K562 (cell line): ENCODE results near the gene CGGBP1. TPM values are rescaled to one million over a fixed set of nuclear protein-coding genes. Genes with fewer than 3 reads are reported as not detected.

Experiments used
- ATAC-seq: fragments of 200-7000 bp; cut with Tn5 transposase; 3 replicates; pipeline ENCODE4 v1.9.1; 2020; ENCODE audit warnings: moderate library complexity
- BruUV-seq: library from RNA; stranded (reverse); fragments of 400-500 nt; replicated peaks from 2 replicates; lab custom pipeline; 2021; lab: Mats Ljungman, UMichigan
- CTCF ChIA-PET: fragments of 300-600 bp; formaldehyde crosslinking; extraction: SDS; loops from one replicate; lab custom pipeline; 2021; ENCODE audit warnings: low intra/inter-chr PET ratio; lab: Yijun Ruan, JAX
- POLR2A ChIA-PET: fragments of 300-600, 350-650 bp; sonication (Branson Sonifier 250); formaldehyde crosslinking; extraction: SDS; loops from one replicate; lab custom pipeline; 2021; ENCODE audit warnings: antibody characterized with exemption, inconsistent platforms; lab: Yijun Ruan, JAX
- DNase-seq, 4 experiments: peaks; one replicate each; pipeline versions ENCODE4 v3.0.0 to v3.0.0-alpha.2; 2011 to 2018; ENCODE audit warnings: low spot score in 3 of 4, mixed read lengths in 3 of 4; ENCODE audit errors: extremely low read depth in 1 of 4
- FAIRE-seq: peaks from 2 replicates; lab custom pipeline; 2011; peaks lifted over from hg19 to GRCh38; lab: Jason Lieb, UNC
- H2AFZ ChIP-seq: 2 replicates; pipeline ENCODE4 v1.6.0; 2011; ENCODE audit warnings: low read depth, low read length, control low read depth, inconsistent platforms
- H3K27ac ChIP-seq: fragments of 200-600 bp; 3 replicates; pipeline ENCODE4 v1.8.0; 2011; ENCODE audit warnings: low read depth, mild to moderate bottlenecking, control low read depth, inconsistent platforms, low read length, moderate library complexity, mixed read lengths; ENCODE audit errors: extremely low read depth
- H3K27me3 ChIP-seq, 2 experiments: fragments of 300-600 bp in 1 of 2; 2 replicates in 1 of 2; 3 replicates in 1 of 2; pipeline versions ENCODE4 v1.6.0 to v1.8.0; 2011; ENCODE audit warnings: inconsistent platforms in 2 of 2, low read length in 2 of 2, mild to moderate bottlenecking in 1 of 2, mixed read lengths in 1 of 2, moderate library complexity in 1 of 2; ENCODE audit not compliant: control insufficient read depth in 2 of 2, insufficient read depth in 2 of 2
- H3K36me3 ChIP-seq: fragments of 300-600 bp; 3 replicates; pipeline ENCODE4 v1.8.0; 2011; ENCODE audit warnings: mild to moderate bottlenecking, low read length, inconsistent platforms; ENCODE audit not compliant: control insufficient read depth, insufficient read depth
- H3K4me1 ChIP-seq, 2 experiments: fragments of 200-600 bp in 1 of 2; replicated peaks in 1 of 2; 2 replicates in 1 of 2; 3 replicates in 1 of 2; pipeline versions ENCODE4 v1.5.1 to v1.8.0; 2011; ENCODE audit warnings: inconsistent platforms in 2 of 2, low read length in 2 of 2, mild to moderate bottlenecking in 1 of 2, mixed read lengths in 1 of 2, moderate library complexity in 1 of 2; ENCODE audit not compliant: control insufficient read depth in 2 of 2, insufficient read depth in 2 of 2
- H3K4me2 ChIP-seq: 2 replicates; pipeline ENCODE4 v1.6.1; 2011; ENCODE audit warnings: low read length, control low read depth, inconsistent platforms, mixed read lengths; ENCODE audit not compliant: insufficient read depth
- H3K4me3 ChIP-seq: fragments of 200-600 bp; sonication (generic), shearing (Covaris generic); 2 replicates; pipeline ENCODE4 v1.5.1; 2016; ENCODE audit warnings: control low read depth, inconsistent platforms
- H3K79me2 ChIP-seq: fragments of 200-600 bp; 3 replicates; pipeline ENCODE4 v1.8.0; 2011; ENCODE audit warnings: low read length, inconsistent platforms; ENCODE audit not compliant: control insufficient read depth, insufficient read depth
- H3K9ac ChIP-seq, 2 experiments: 2 replicates each; pipeline versions ENCODE4 v1.6.0 to v1.6.1; 2011; ENCODE audit warnings: low read depth in 2 of 2, low read length in 2 of 2, control low read depth in 1 of 2, inconsistent platforms in 1 of 2, mild to moderate bottlenecking in 1 of 2, mixed read lengths in 1 of 2; ENCODE audit not compliant: insufficient read depth in 1 of 2
- H3K9me1 ChIP-seq: one replicate; pipeline ENCODE4 v1.6.0; 2011; ENCODE audit warnings: inconsistent platforms, mild to moderate bottlenecking, low read length, moderate library complexity; ENCODE audit not compliant: control insufficient read depth, insufficient read depth
- H3K9me3 ChIP-seq: replicated peaks from 2 replicates; pipeline ENCODE4 v1.5.1; 2011; ENCODE audit warnings: low read depth, low read length, inconsistent platforms; ENCODE audit not compliant: control insufficient read depth, insufficient read depth
- H4K20me1 ChIP-seq: replicated peaks from 2 replicates; pipeline ENCODE4 v1.6.1; 2011; ENCODE audit warnings: low read length, inconsistent platforms, mixed read lengths; ENCODE audit not compliant: control insufficient read depth, insufficient read depth
- ARID3A ChIP-seq: IDR thresholded peaks from 2 replicates; pipeline ENCODE4 v1.6.1; 2012; ENCODE audit warnings: low read depth, low read length, improper control_type of control experiment, borderline replicate concordance
- BACH1 ChIP-seq: fragments of 200-800 bp; sonication (Bioruptor generic); IDR thresholded peaks from 2 replicates; pipeline ENCODE4 v1.6.1; 2016; ENCODE audit warnings: missing genetic modification characterization, missing compliant biosample characterization
- CBX3 ChIP-seq, 2 experiments: IDR thresholded peaks; 1 replicate in 1 of 2; 2 replicates in 1 of 2; pipeline ENCODE4 v1.6.1; 2012; ENCODE audit warnings: inconsistent platforms in 2 of 2, low read length in 2 of 2, borderline replicate concordance in 1 of 2, control low read depth in 1 of 2
- EP300 ChIP-seq: IDR thresholded peaks from 2 replicates; pipeline ENCODE4 v1.6.1; 2012; ENCODE audit warnings: low read length, improper control_type of control experiment
- ESRRA ChIP-seq: fragments of 450-650 bp; IDR thresholded peaks from 2 replicates; pipeline ENCODE4 v1.6.1; 2014; ENCODE audit warnings: low read depth, mild to moderate bottlenecking, moderate library complexity, borderline replicate concordance
- FOXA1 ChIP-seq: fragments of 450-650 bp; IDR thresholded peaks from 2 replicates; pipeline ENCODE4 v1.6.1; 2016; ENCODE audit warnings: mild to moderate bottlenecking, borderline replicate concordance
- GABPA ChIP-seq: fragments of 200-800 bp; sonication (Bioruptor generic); conservative IDR thresholded peaks from 2 replicates; pipeline ENCODE4 v1.6.1; 2016; ENCODE audit warnings: low read depth, missing genetic modification characterization, missing compliant biosample characterization
- HDGF ChIP-seq: fragments of 450-650 bp; IDR thresholded peaks from 2 replicates; pipeline ENCODE4 v1.6.1; 2016
- KDM5B ChIP-seq: fragments of 200-600 bp; sonication (generic); IDR thresholded peaks from 2 replicates; pipeline ENCODE4 v1.6.1; 2012; ENCODE audit warnings: low read depth, mild to moderate bottlenecking, moderate library complexity, low read length, control low read depth, inconsistent platforms; ENCODE audit not compliant: insufficient replicate concordance
- RBM34 ChIP-seq: fragments of 200-400 bp; formaldehyde crosslinking; IDR thresholded peaks from 2 replicates; pipeline ENCODE4 v1.6.1; 2018; ENCODE audit warnings: low read length, borderline replicate concordance; ENCODE audit not compliant: insufficient read depth
- TAL1 ChIP-seq: fragments of 450-650 bp; IDR thresholded peaks from 2 replicates; pipeline ENCODE4 v1.6.1; 2016; ENCODE audit warnings: mild to moderate bottlenecking
- TEAD4 ChIP-seq, 2 experiments: sonication (generic) in 1 of 2; formaldehyde crosslinking in 1 of 2; IDR thresholded peaks; 2 replicates each; pipeline versions ENCODE4 v1.6.1 to v1.8.0; 2012 to 2022; ENCODE audit warnings: borderline replicate concordance in 1 of 2, inconsistent platforms in 1 of 2, low read length in 1 of 2, mild to moderate bottlenecking in 1 of 2, missing genetic modification reagents in 1 of 2
- XRCC4 ChIP-seq: IDR thresholded peaks from one replicate; pipeline ENCODE4 v1.6.1; 2011; ENCODE audit not compliant: insufficient read depth, insufficient read length; ENCODE audit errors: extremely low read depth
- XRCC5 ChIP-seq: fragments of 200-400 bp; formaldehyde crosslinking; IDR thresholded peaks from 2 replicates; pipeline ENCODE4 v1.6.1; 2017; ENCODE audit warnings: low read depth, mild to moderate bottlenecking, low read length
- ZC3H8 ChIP-seq: fragments of 450-650 bp; IDR thresholded peaks from 2 replicates; pipeline ENCODE4 v1.6.1; 2017
- ZNF143 ChIP-seq: sonication (generic); formaldehyde crosslinking; IDR thresholded peaks from 2 replicates; pipeline ENCODE4 v1.9.0; 2022; ENCODE audit warnings: mild to moderate bottlenecking, missing genetic modification reagents
- ZNF644 ChIP-seq: fragments of 200-800 bp; sonication (Bioruptor generic); IDR thresholded peaks from 2 replicates; pipeline ENCODE4 v1.6.1; 2016; ENCODE audit warnings: low read depth, missing genetic modification characterization, missing compliant biosample characterization
- WGBS: fragments of 100-300 bp; shearing (Covaris generic); methylation state at CpG from one replicate; pipeline ENCODE4 v1.1.6; 2016; ENCODE audit warnings: low coverage, mixed read lengths; ENCODE audit not compliant: insufficient coverage; ENCODE audit errors: missing lambda C conversion rate; 5-methylcytosine and 5-hydroxymethylcytosine counted together
- in situ Hi-C: fragments of 300-500 bp; cut with MboI; formaldehyde crosslinking; loops from 4 replicates; pipeline ENCODE4 v1.15.0; 2018; ENCODE audit warnings: inconsistent platforms, mixed read lengths
- intact Hi-C: fragments of 100-400 bp; cut with micrococcal nuclease; formaldehyde crosslinking; loops from 2 replicates; pipeline ENCODE4 v1.14.2; 2022
- polyA plus RNA-seq, 8 experiments: library from polyadenylated mRNA; depleted of rRNA in 4 of 8; stranded (reverse) in 5 of 8; unstranded in 3 of 8; fragments of >200 nt; fragmentation: Nextera tagmentation in 2 of 8; fragmentation: Illumina TruSeq in 1 of 8; extraction: Ambion mirVana in 2 of 8; extraction: Trizol in 1 of 8; gene quantifications; 2 replicates each; pipeline versions ENCODE4 v1.2.1 to v1.2.3, GENCODE V29; 2011 to 2014; ENCODE audit warnings: inconsistent platforms in 1 of 8, missing spikeins in 1 of 8
- total RNA-seq, 7 experiments: library from RNA; depleted of rRNA in 6 of 7; stranded (reverse); fragments of >200 nt in 6 of 7; fragmentation: Illumina TruSeq in 2 of 7; extraction: Trizol in 2 of 7; gene quantifications; 2 replicates each; pipeline versions ENCODE4 v1.2.1 to v1.2.3, GENCODE V29; 2011 to 2021; ENCODE audit warnings: low replicate concordance in 1 of 7
- TF ChIP-seq, protein P1 (sequence below): fragments of 250-450 bp; sonication (Bioruptor Pico); IDR thresholded peaks from 2 replicates; pipeline ENCODE4 v1.6.1; 2021; ENCODE audit warnings: mild to moderate bottlenecking
- TF ChIP-seq, protein P2 (sequence below): sonication (generic); formaldehyde crosslinking; IDR thresholded peaks from 2 replicates; pipeline ENCODE4 v1.9.0; 2022; ENCODE audit warnings: mild to moderate bottlenecking, missing genetic modification reagents

CGGBP1 gene
- total and polyA plus RNA-seq, 9 of the 15 experiments (the other 6 are each of a cell fraction or from before 2014, with no cell fraction given) = 14.4 to 47.8 (median 37.8) TPM

DNA sequence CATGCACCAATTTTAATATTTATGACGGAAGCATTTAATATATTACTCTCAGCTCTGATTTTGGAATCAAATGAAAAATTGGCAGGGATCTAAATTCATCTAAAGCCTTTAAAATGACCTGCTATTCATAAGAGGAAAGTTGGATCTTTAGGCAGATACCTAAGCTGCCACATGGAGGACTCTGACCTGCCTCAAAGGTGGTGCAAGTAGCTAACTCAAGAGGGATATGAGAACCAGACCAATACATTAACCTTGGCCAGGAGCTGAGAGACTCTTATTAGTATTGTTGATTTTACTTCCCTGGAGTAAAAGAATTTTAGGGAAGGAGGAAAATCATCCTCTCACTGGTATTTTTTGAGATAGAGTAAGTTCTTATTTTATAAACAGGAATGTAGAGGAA is 17.9 kb upstream of the CGGBP1 start (continued):
- TF ChIP-seq ZNF143 (CRISPR knock-in tag) (no peak), TAL1 (peak; percentile 78), HDGF (no peak), ZNF644 (tag) (0 out of 2 replicates have a peak, but pooled peaks have one; percentile 38), XRCC4 (no peak), CBX3 (IDR thresholded peaks at IDR 0.05; ENCODE audit: borderline replicate concordance in 1 of 2, low read length in 2 of 2) (no peak), ZC3H8 (no peak), GABPA (tag) (no peak), ESRRA (no peak), KDM5B (no peak)

- Histone ChIP-seq H3K27me3 (no peaks in the 10 kb centered on the region), H4K20me1 (no peaks in the 10 kb centered on the region; the same call in 1 of the 2 replicates), H3K27ac (peak overlapping the region; percentile 29; the same call in 1 of the 3 replicates), H3K9me1 (no peaks in the 10 kb centered on the region), H3K9ac (0 out of 4 replicates have a peak overlapping the region, but pooled peaks of 1 of the 2 experiments have one; percentile 0), H3K4me2 (peak overlapping the region; percentile 48), H3K9me3 (no peaks in the 10 kb centered on the region), H3K4me3 (no peak overlapping the region), H3K36me3 (0 out of 3 replicates have a peak, but pooled peaks cover 3% of the 10 kb centered on the region), H3K4me1 (peaks cover 3 to 22% of the 10 kb centered on the region in 2 experiments; a peak in 4 of 5 replicates), H2AFZ (no peak overlapping the region), H3K79me2 (peaks cover 90% of the 10 kb centered on the region)
- in situ Hi-C loops = no loop called here
- peak; percentile 32 for ATAC-seq
- no peak for FAIRE-seq
- ChIA-PET POLR2A (interaction anchor here (0.6 to 1.0 kb wide), 2 partner anchors 8 to 74 kb away, joined by 3 to 4 read pairs; no protein-coding TSS in a partner anchor), CTCF (no interaction called here)
- no TSS peak for BruUV-seq
- WGBS = 6% methylated on average over 2 of the region's 2 CpGs
- DNase-seq = no peak
- intact Hi-C loops = no loop called here
- TF ChIP-seq ARID3A (peak; percentile 55; the same call in 1 of the 2 replicates), RBM34 (no peak), TAL1 (peak; percentile 61; the same call in 1 of the 2 replicates), TEAD4 (IDR thresholded peaks at IDR 0.05; ENCODE audit: low read length) (peak; percentile 35; the same call in 1 of the 2 replicates), TEAD4 (CRISPR knock-in tag; IDR thresholded peaks at IDR 0.05; ENCODE audit: borderline replicate concordance) (no peak), EP300 (peak; percentile 36; the same call in 1 of the 2 replicates), FOXA1 (0 out of 2 replicates have a peak, but pooled peaks have one; percentile 53), BACH1 (no peak), XRCC5 (no peak)
- TF ChIP-seq, protein P1, sequence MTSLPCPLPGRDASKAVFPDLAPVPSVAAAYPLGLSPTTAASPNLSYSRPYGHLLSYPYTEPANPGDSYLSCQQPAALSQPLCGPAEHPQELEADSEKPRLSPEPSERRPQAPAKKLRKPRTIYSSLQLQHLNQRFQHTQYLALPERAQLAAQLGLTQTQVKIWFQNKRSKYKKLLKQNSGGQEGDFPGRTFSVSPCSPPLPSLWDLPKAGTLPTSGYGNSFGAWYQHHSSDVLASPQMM (CRISPR knock-in tag) = no peak
- TF ChIP-seq, protein P2, sequence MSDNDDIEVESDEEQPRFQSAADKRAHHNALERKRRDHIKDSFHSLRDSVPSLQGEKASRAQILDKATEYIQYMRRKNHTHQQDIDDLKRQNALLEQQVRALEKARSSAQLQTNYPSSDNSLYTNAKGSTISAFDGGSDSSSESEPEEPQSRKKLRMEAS (CRISPR knock-in tag) = no peak
Measured at GRCh38 chr3:88075497-88075896, 16.7 kb upstream of the CGGBP1 start.
